GM23248 (cell line): ENCODE results near the gene GFOD1. TPM values are rescaled to one million over a fixed set of nuclear protein-coding genes. Genes with fewer than 3 reads are reported as not detected.
A peak's percentile ranks its signal among the peaks of the same experiment; 100 is the strongest.

ENCODE experiments used
- DNase-seq: peaks from one replicate; pipeline ENCODE4 v3.0.0-alpha.2; 2015
- H2AFZ ChIP-seq: fragments of 200-600 bp; sonication (generic); 2 replicates; pipeline ENCODE4 v1.6.1; 2016; ENCODE audit warnings: antibody characterized with exemption
- H3F3A ChIP-seq: fragments of 200-600 bp; sonication (generic); 2 replicates; pipeline ENCODE4 v1.6.1; 2016; ENCODE audit warnings: mild to moderate bottlenecking, antibody characterized with exemption, mixed run types; ENCODE audit not compliant: insufficient read depth
- H3K27ac ChIP-seq: fragments of 200-600 bp; sonication (generic); 2 replicates; pipeline ENCODE4 v1.5.1; 2016; ENCODE audit warnings: mild to moderate bottlenecking
- H3K27me3 ChIP-seq: fragments of 200-600 bp; sonication (generic); replicated peaks from 2 replicates; pipeline ENCODE4 v1.6.1; 2016; ENCODE audit warnings: mild to moderate bottlenecking; ENCODE audit not compliant: insufficient read depth
- H3K36me3 ChIP-seq: fragments of 200-600 bp; sonication (generic); 2 replicates; pipeline ENCODE4 v1.6.1; 2016; ENCODE audit warnings: low read depth, mild to moderate bottlenecking
- H3K4me1 ChIP-seq: fragments of 200-600 bp; sonication (generic); 2 replicates; pipeline ENCODE4 v1.6.1; 2016; ENCODE audit warnings: mild to moderate bottlenecking; ENCODE audit not compliant: insufficient read depth
- H3K4me2 ChIP-seq: fragments of 200-600 bp; sonication (generic); one replicate; pipeline ENCODE4 v1.6.1; 2016; ENCODE audit warnings: mild to moderate bottlenecking; ENCODE audit not compliant: unreplicated experiment
- H3K4me3 ChIP-seq: fragments of 200-600 bp; sonication (generic); 2 replicates; pipeline ENCODE4 v1.5.1; 2016; ENCODE audit warnings: mild to moderate bottlenecking
- H3K79me2 ChIP-seq: fragments of 200-600 bp; sonication (generic); 2 replicates; pipeline ENCODE4 v1.6.1; 2016; ENCODE audit warnings: mild to moderate bottlenecking; ENCODE audit not compliant: insufficient read depth
- H3K9ac ChIP-seq: fragments of 200-600 bp; sonication (generic); 2 replicates; pipeline ENCODE4 v1.6.1; 2016; ENCODE audit warnings: mild to moderate bottlenecking
- H3K9me2 ChIP-seq: fragments of 200-600 bp; sonication (generic); 2 replicates; pipeline ENCODE4 v1.6.1; 2016; ENCODE audit warnings: mixed run types, mild to moderate bottlenecking, moderate library complexity; ENCODE audit not compliant: insufficient read depth
- H3K9me3 ChIP-seq: fragments of 200-600 bp; sonication (generic); one replicate; pipeline ENCODE4 v1.6.1; 2017; ENCODE audit warnings: low read depth
- H4K20me1 ChIP-seq: fragments of 200-600 bp; sonication (generic); 2 replicates; pipeline ENCODE4 v1.6.0; 2016; ENCODE audit not compliant: insufficient read depth
- EZH2 ChIP-seq: fragments of 200-600 bp; sonication (generic); IDR thresholded peaks from 2 replicates; pipeline ENCODE4 v1.6.1; 2018; ENCODE audit warnings: antibody characterized with exemption, mild to moderate bottlenecking; ENCODE audit not compliant: insufficient read depth, poor library complexity, severe bottlenecking
- EZH2phosphoT487 ChIP-seq: fragments of 200-600 bp; sonication (generic); IDR thresholded peaks from 2 replicates; pipeline ENCODE4 v1.6.1; 2018; ENCODE audit warnings: antibody characterized with exemption, moderate library complexity, mild to moderate bottlenecking, low read depth; ENCODE audit not compliant: insufficient read depth
- WGBS, 2 experiments: methylation state at CpG; one replicate each; pipeline ENCODE4 v1.1.6; 2015 to 2017; ENCODE audit warnings: low lambda C conversion rate in 2 of 2, low coverage in 1 of 2; ENCODE audit errors: missing lambda C conversion rate in 2 of 2; 5-methylcytosine and 5-hydroxymethylcytosine counted together
- in situ Hi-C: fragments of 300-500 bp; cut with MboI; formaldehyde crosslinking; loops from 2 replicates; pipeline ENCODE4 v1.15.0; 2020
- polyA plus RNA-seq: library from polyadenylated mRNA; unstranded; fragments of >200 nt; fragmentation: Nextera tagmentation; extraction: Ambion mirVana; gene quantifications from 2 replicates; pipeline ENCODE4 v1.2.1, GENCODE V29; 2016
- total RNA-seq: library from RNA; depleted of rRNA; stranded (reverse); fragments of >200 nt; shearing (Covaris generic); gene quantifications from 2 replicates; pipeline ENCODE4 v1.2.3, GENCODE V29; 2014

GFOD1 gene
- total and polyA plus RNA-seq, 2 experiments from 2014 or later, result 0.84 to 0.97 TPM

GRCh38 chr6:13468839-13469238 is 18.6 kb downstream of the GFOD1 start:
- Histone ChIP-seq H4K20me1 (no peaks in the 10 kb centered on the region), H3K9me2 (no peaks in the 10 kb centered on the region), H2AFZ (no peak overlapping the region), H3K9ac (no peak overlapping the region), H3K4me1 (peaks cover 12% of the 10 kb centered on the region), H3K79me2 (no peaks in the 10 kb centered on the region), H3K9me3 (no peaks in the 10 kb centered on the region), H3K36me3 (no peaks in the 10 kb centered on the region), H3K27ac (no peak overlapping the region), H3F3A (peaks cover 6% of the 10 kb centered on the region; the same call in 1 of the 2 replicates), H3K4me3 (no peak overlapping the region), H3K4me2 (no peak overlapping the region), H3K27me3 (no peaks in the 10 kb centered on the region)
- in situ Hi-C loops, result no loop called here
- WGBS, 2 experiments, result 75 to 100% methylated on average over 1 of the region's 1 CpG
- TF ChIP-seq EZH2phosphoT487 (no peak), EZH2 (no peak)
- no peak for DNase-seq

GRCh38 chr6:13467216-13467600 is 20.2 kb downstream of the GFOD1 start:
- peaks cover 6% of the 10 kb centered on the region; the same call in 1 of the 2 replicates for H3F3A ChIP-seq
- H3K4me2 ChIP-seq, result no peak overlapping the region
- peaks cover 21% of the 10 kb centered on the region for H3K4me1 ChIP-seq
- TF ChIP-seq EZH2phosphoT487, result no peak
- TF ChIP-seq EZH2, result no peak
- H3K27me3 ChIP-seq, result no peaks in the 10 kb centered on the region
- H3K36me3 ChIP-seq, result no peaks in the 10 kb centered on the region
- in situ Hi-C loops, result no loop called here
- WGBS, 2 experiments, result 89 to 90% methylated on average over 3 of the region's 3 CpGs
- H3K9ac ChIP-seq, result no peak overlapping the region
- H2AFZ ChIP-seq, result no peak overlapping the region
- H3K9me2 ChIP-seq, result no peaks in the 10 kb centered on the region
- H3K79me2 ChIP-seq, result no peaks in the 10 kb centered on the region
- no peak overlapping the region for H3K27ac ChIP-seq
- DNase-seq, result no peak
- H3K4me3 ChIP-seq, result no peak overlapping the region
- H4K20me1 ChIP-seq, result no peaks in the 10 kb centered on the region
- H3K9me3 ChIP-seq, result no peaks in the 10 kb centered on the region

- H3K27me3 ChIP-seq, result no peaks in the 10 kb centered on the region
- WGBS, 2 experiments, result 47 to 58% methylated on average over 6 of the region's 6 CpGs
- peaks cover 6% of the 10 kb centered on the region; the same call in 1 of the 2 replicates for H3F3A ChIP-seq
- no peak overlapping the region for H3K27ac ChIP-seq
- peak overlapping the region; percentile 20 for H3K4me2 ChIP-seq
- peaks cover 21% of the 10 kb centered on the region for H3K4me1 ChIP-seq
- no peaks in the 10 kb centered on the region for H3K9me3 ChIP-seq
- DNase-seq, result peak; percentile 29
- no peaks in the 10 kb centered on the region for H3K9me2 ChIP-seq
- H3K9ac ChIP-seq, result no peak overlapping the region
- no peaks in the 10 kb centered on the region for H3K79me2 ChIP-seq
- in situ Hi-C loops, result no loop called here
- H3K4me3 ChIP-seq, result no peak overlapping the region
- TF ChIP-seq EZH2phosphoT487 (no peak), EZH2 (no peak)
- H3K36me3 ChIP-seq, result no peaks in the 10 kb centered on the region
- no peaks in the 10 kb centered on the region for H4K20me1 ChIP-seq
- no peak overlapping the region for H2AFZ ChIP-seq
These were observed 20.8 kb downstream of the GFOD1 start for GRCh38 chr6:13466304-13467215.

- TF ChIP-seq EZH2, result no peak
- no peak for TF ChIP-seq EZH2phosphoT487
- H3K4me2 ChIP-seq, result peak overlapping the region; percentile 20
- no peaks in the 10 kb centered on the region for H3K79me2 ChIP-seq
- H3F3A ChIP-seq, result peaks cover 6% of the 10 kb centered on the region; the same call in 1 of the 2 replicates
- 90 to 100% methylated on average over 1 of the region's 1 CpG for WGBS, 2 experiments
- no peaks in the 10 kb centered on the region for H3K36me3 ChIP-seq
- H3K27me3 ChIP-seq, result no peaks in the 10 kb centered on the region
- H3K9me2 ChIP-seq, result no peaks in the 10 kb centered on the region
- H3K4me3 ChIP-seq, result no peak overlapping the region
- in situ Hi-C loops, result no loop called here
- H3K9me3 ChIP-seq, result no peaks in the 10 kb centered on the region
- peak; percentile 43 for DNase-seq
- no peak overlapping the region for H3K9ac ChIP-seq
- no peak overlapping the region for H2AFZ ChIP-seq
- peaks cover 21% of the 10 kb centered on the region for H3K4me1 ChIP-seq
- H4K20me1 ChIP-seq, result no peaks in the 10 kb centered on the region
- H3K27ac ChIP-seq, result no peak overlapping the region
These were observed 21.7 kb downstream of the GFOD1 start for GRCh38 chr6:13465734-13466133.
